Activated CD4-positive, alpha-beta T cell treated with anti-CD3 and anti-CD28 coated beads, Interleukin-2, amount 50 U/mL, for 1 hour (primary cell): ENCODE measurements around the gene TDRD3.
"Not testable (repeated sequence)": the region's sequence is repeated elsewhere in the genome, so short reads cannot be mapped to it uniquely, and the experiment has no call there.

Experiments
- DNase-seq: peaks from one replicate; pipeline ENCODE4 v3.0.0-alpha.2; 2020

The TDRD3 gene

GRCh38 chr13:60398907-60399589, 2.0 kb downstream of the TDRD3 start:
- no peak for DNase-seq

DNA sequence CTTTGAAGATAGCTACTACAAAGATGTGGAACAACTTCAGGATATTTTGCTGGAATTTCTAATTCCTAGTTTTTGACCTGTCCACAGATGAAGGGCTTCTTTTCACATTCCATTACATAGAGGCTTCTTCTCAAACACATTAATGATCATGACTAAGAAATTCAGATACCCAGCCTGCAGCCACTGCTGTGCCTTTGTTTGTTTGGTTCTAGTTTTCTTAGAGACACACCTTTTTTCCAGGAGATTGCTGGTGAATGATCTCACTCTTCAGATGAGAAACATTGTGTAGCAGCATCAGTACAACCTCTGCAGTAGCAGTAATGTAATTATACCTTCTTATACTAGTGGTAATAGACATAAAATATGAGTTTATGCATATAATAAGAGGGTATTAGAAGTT, 5.0 kb downstream of the TDRD3 start:
- DNase-seq = no peak

- DNase-seq = no peak
These were observed 10.1 kb downstream of the TDRD3 start for GRCh38 chr13:60407095-60407494.

- not testable (repeated sequence) for DNase-seq
These were observed 10.8 kb downstream of the TDRD3 start for GRCh38 chr13:60407852-60408251.

- DNase-seq = not testable (repeated sequence)
These were observed 12.7 kb downstream of the TDRD3 start for GRCh38 chr13:60409574-60410292.

DNA sequence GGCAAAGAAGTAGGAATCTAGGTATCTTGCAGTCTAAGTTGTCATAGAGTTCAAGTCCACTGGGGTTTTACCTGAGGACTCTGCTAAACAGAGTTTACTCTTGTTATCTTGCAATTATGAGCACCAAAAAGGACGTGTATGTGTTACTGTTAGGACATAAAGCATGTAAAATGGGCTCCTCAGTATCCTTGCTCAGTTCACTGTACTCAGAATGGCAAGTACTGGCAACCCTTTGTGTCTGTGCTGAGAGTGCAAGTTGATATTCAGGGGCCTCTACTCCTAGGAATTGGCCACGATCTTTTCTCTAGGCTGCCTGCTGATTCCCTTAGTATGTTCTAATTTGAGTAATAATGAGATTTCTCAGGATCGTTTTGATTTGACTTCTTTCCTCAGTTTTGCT, 13.3 kb downstream of the TDRD3 start:
- DNase-seq = no peak

GRCh38 chr13:60411464-60411863, 14.4 kb downstream of the TDRD3 start:
- DNase-seq = no peak

DNA sequence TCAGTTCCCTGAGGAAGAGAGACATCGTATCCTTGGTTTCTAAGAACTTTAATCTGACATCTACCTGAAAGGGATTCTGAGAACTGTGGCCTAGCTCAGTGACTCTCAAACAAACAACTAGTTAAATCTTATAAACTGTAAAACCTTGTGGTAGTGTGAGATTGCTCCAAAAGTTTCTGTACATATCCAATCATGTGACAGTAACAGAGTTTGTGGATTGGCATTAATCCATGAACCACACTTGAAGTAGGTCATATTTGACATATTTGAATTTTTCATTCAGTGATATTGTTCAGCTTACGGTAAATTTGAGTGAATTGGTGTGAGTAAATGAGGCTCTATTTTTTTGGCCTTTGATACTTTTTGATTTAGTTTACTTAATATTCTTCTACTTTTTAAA, 15.0 kb downstream of the TDRD3 start:
- no peak for DNase-seq

DNA sequence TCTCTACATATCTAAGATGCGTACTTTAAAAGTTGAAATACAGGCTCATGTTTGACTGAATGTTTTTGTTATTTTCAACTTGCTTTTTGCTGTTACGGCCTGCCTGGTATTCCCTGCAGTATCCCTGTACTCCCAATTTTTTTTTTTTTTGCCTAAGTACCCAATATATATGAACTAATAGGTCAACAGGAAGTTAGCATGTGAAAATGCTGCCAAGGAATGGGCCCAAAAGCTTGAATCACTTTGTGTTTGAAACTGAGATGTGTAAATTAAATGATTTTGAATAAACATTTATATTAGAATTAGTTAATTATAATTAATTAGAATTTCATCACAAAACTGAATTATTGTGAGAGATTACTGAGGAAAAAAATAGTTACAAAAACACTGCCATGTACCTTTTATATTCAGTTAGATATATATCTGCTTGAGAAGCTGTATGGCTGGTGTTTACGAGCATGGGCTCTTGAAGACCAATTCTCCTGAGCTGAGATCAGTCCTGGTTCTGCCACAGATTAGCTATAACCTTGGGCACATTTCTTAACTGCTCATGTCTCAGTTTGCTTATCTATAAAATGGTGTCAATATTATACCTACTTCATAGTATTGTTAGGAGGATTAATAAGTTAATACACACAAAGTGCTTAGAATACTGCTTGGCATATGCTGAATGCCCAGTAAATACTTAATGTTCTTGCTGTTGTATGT, 16.0 kb downstream of the TDRD3 start:
- no peak for DNase-seq

GRCh38 chr13:60414177-60414576, 17.2 kb downstream of the TDRD3 start:
- no peak for DNase-seq

GRCh38 chr13:60417734-60418133, 20.7 kb downstream of the TDRD3 start:
- DNase-seq = no peak

DNA sequence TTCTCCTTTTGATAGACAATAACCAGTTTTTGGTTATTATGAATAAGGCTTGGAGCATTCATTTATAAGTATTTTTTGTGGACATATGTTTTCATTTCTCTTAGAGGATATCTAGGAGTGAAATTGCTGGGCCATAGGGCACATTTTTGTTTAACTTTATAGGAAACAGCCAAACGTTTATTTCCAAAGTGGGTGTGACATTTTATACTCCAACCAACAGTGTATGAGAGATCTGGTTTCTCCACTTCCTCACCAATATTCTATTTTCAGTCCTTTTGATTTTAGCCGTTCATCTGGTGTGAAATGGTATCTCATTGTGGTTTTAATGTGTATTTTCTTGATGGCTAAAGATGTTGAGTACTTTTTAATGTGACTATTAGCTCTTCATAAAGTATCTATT, 21.9 kb downstream of the TDRD3 start:
- DNase-seq = no peak

- no peak for DNase-seq
These were observed 28.3 kb downstream of the TDRD3 start for GRCh38 chr13:60425332-60425731.

DNA sequence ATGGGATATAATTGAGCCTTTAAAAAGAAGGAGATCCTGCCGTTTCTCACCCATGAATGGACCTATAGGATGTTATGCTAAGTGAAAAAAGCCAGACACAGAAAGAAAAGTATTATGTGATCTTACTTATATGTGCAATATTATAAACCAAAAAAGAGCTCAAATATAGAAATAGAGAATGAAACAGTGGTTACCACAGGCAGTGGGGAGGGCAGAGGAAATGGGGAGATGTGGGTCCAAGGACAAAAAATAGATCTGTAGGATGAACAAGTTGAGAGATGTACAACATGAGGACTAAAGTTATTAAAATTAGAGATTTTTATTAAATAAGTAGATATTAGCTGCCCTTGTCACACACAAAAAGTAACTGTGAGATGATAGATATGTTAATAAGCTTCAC, 29.1 kb downstream of the TDRD3 start:
- no peak for DNase-seq

DNA sequence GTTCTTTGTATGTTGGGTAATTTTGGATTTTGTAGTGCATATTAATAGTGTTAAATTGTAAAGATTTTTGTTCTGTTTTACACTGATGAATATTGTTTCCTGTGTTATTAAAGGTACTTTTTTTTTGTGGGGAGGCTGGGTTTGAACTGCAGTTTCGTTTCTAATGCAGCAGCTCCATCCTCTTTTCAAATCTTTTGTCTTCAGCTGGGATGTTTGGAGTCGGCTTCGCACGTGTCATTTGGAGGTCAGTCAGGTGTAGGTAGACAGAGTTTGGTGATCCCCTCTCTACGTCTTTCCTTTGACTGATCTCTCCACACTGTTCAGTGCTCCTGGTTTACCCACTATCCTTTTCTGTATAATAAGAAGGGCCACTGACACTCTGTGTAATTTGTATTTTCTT, 30.3 kb downstream of the TDRD3 start:
- DNase-seq = no peak

GRCh38 chr13:60431108-60431700, 34.2 kb downstream of the TDRD3 start:
- DNase-seq = no peak

GRCh38 chr13:60433505-60433904, 36.5 kb downstream of the TDRD3 start:
- no peak for DNase-seq

DNA sequence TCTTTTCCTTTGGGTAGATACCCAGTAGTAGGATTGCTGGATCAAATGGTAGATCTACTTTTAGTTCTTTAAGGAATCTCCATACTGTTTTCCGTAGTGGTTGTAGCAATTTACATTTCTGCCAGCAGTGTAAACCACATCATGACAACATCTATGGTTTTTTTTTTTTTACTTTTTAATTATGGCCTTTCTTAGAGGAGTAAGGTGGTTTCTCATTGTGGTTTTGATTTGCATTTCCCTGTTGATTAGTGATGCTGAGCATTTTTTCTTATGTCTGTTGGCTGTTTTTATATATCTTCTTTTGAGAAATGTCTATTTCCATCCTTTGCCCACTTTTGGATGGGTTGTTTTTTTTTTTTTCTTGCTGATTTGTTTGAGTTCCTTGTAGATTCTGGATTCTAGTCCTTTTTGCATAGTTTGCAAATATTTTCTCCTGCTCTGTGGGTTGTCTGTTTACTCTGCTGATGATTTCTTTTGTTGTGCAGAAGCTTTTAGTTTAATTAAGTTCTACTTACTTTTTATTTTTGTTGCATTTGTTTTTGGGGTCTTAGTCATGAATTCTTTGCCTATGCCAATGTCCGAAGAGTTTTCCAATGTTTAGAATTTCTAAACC, 38.8 kb downstream of the TDRD3 start:
- no peak for DNase-seq

GRCh38 chr13:60439201-60439600, 42.2 kb downstream of the TDRD3 start:
- DNase-seq = no peak

- DNase-seq = no peak
These were observed 44.7 kb downstream of the TDRD3 start for GRCh38 chr13:60441761-60442160.

DNA sequence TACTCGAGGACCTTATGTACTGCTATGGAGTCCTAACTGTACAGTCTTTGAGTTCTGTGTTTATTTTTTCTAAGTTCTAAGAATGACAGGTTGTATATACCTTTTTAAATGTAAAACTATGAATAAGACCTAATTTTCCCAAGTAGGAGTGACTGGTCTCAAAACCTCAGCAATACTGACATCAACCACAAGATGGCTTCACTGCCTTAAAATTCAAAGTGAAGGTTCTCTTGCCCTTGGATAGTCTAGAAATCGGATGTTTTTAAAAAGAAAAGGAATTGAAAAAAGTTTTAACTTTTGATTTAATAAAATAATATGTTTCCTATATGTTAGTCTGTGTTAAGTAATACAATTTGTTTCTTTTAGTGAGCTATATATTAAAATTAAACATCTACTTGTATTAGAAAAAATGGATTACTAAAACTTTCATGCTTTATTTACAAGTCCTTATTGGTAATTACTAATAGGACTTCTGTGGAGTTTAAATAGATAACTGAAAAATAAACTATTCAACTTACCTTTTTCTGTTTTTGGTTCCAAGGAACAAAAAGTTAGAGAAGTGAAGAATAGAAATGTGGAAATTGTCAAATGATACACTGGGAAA, 52.0 kb downstream of the TDRD3 start:
- DNase-seq = no peak

GRCh38 chr13:60453490-60453889, 56.5 kb downstream of the TDRD3 start:
- no peak for DNase-seq

DNA sequence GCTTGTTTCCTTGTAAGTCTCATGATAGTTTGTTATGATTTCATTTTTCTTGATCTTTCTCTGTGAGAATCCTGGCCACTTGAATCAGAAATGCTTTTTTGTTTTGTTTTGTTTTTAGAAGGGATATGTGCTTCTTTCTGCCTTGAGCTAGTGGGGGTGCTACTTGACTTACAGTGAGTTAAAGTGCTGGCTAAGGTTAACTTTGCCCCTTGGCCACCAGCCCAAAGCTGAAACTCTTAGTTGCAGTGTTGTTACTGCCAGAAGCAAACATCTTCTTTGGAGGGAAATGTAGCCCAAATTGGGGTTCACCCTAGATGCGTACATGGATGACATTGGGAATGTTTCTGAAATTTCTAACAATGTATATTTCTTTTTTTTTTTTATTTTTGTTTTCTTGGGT, 57.4 kb downstream of the TDRD3 start:
- DNase-seq = no peak
